HG03196 (cell line): ENCODE data around the gene PCA3.
"Not testable (repeated sequence)": the region's sequence is repeated elsewhere in the genome, so short reads cannot be mapped to it uniquely, and the experiment has no call there.

Experiments used
- ATAC-seq: cut with Tn5 transposase; IDR thresholded peaks from one replicate; pipeline ENCODE4 v1.9.1; 2021; ENCODE audit not compliant: unreplicated experiment

Gene PCA3

GRCh38 chr9:76764138-76764537, at the start of gene PCA3:
Gene PCA3, plus strand, starts transcription at chr9:76764438.
- ATAC-seq: no peak

GRCh38 chr9:76716085-76716672, 48.1 kb upstream of the PCA3 start:
- ATAC-seq: no peak

- no peak for ATAC-seq
Observed at GRCh38 chr9:76717176-76717575, 47.1 kb upstream of the PCA3 start.

GRCh38 chr9:76717613-76718012, 46.6 kb upstream of the PCA3 start:
- no peak for ATAC-seq

- ATAC-seq: no peak
Observed at GRCh38 chr9:76718166-76718565, 46.1 kb upstream of the PCA3 start.

- ATAC-seq: no peak
Observed at GRCh38 chr9:76720245-76720644, 44.0 kb upstream of the PCA3 start.

GRCh38 chr9:76725011-76725546, 39.2 kb upstream of the PCA3 start:
- no peak for ATAC-seq

GRCh38 chr9:76725885-76726284, 38.4 kb upstream of the PCA3 start:
- no peak for ATAC-seq

GRCh38 chr9:76729116-76729515, 35.1 kb upstream of the PCA3 start:
- no peak for ATAC-seq

GRCh38 chr9:76729980-76730737, 34.1 kb upstream of the PCA3 start:
- no peak for ATAC-seq

GRCh38 chr9:76730801-76731200, 33.4 kb upstream of the PCA3 start:
- ATAC-seq: no peak

- no peak for ATAC-seq
Observed at GRCh38 chr9:76732341-76732958, 31.8 kb upstream of the PCA3 start.

GRCh38 chr9:76733096-76733495, 31.1 kb upstream of the PCA3 start:
- no peak for ATAC-seq

- ATAC-seq: no peak
Observed at GRCh38 chr9:76734716-76735115, 29.5 kb upstream of the PCA3 start.

- ATAC-seq: no peak
Observed at GRCh38 chr9:76737154-76737902, 26.9 kb upstream of the PCA3 start.

GRCh38 chr9:76738402-76738801, 25.8 kb upstream of the PCA3 start:
- ATAC-seq: no peak

- no peak for ATAC-seq
Observed at GRCh38 chr9:76741524-76741923, 22.7 kb upstream of the PCA3 start.

GRCh38 chr9:76742890-76743289, 21.3 kb upstream of the PCA3 start:
- not testable (repeated sequence) for ATAC-seq

GRCh38 chr9:76743931-76744330, 20.3 kb upstream of the PCA3 start:
- ATAC-seq: no peak

GRCh38 chr9:76744336-76744735, 19.9 kb upstream of the PCA3 start:
- no peak for ATAC-seq

- ATAC-seq: no peak
Observed at GRCh38 chr9:76751001-76751400, 13.2 kb upstream of the PCA3 start.
